H9 (cell line): ENCODE results near the gene TIGD3. TPM values are rescaled to one million over a fixed set of nuclear protein-coding genes. Genes with fewer than 3 reads are reported as not detected.

Source experiments
- DNase-seq: peaks from one replicate; pipeline ENCODE4 v3.0.0-alpha.2; 2017
- H2AFZ ChIP-seq: one replicate; pipeline ENCODE4 v1.6.1; 2013; ENCODE audit warnings: mild to moderate bottlenecking, low read length, control low read depth, moderate library complexity
- H2AK5ac ChIP-seq: 2 replicates; pipeline ENCODE4 v1.6.1; 2013; ENCODE audit warnings: low read length, control low read depth, mixed read lengths; ENCODE audit not compliant: insufficient read length
- H2BK120ac ChIP-seq: one replicate; pipeline ENCODE4 v1.6.1; 2013; ENCODE audit warnings: low read depth, mild to moderate bottlenecking, low read length, control low read depth, inconsistent platforms; ENCODE audit not compliant: poor library complexity, severe bottlenecking
- H2BK12ac ChIP-seq: 2 replicates; pipeline ENCODE4 v1.6.1; 2013; ENCODE audit warnings: low read length, control low read depth, mixed read lengths, low read depth; ENCODE audit not compliant: insufficient read length
- H2BK15ac ChIP-seq: 2 replicates; pipeline ENCODE4 v1.6.1; 2013; ENCODE audit warnings: low read depth, low read length, control low read depth
- H2BK20ac ChIP-seq: one replicate; pipeline ENCODE4 v1.6.1; 2013; ENCODE audit warnings: low read depth, mild to moderate bottlenecking, low read length, control low read depth, inconsistent platforms; ENCODE audit not compliant: poor library complexity, severe bottlenecking
- H2BK5ac ChIP-seq: 2 replicates; pipeline ENCODE4 v1.6.1; 2013; ENCODE audit warnings: low read length, control low read depth, mixed read lengths; ENCODE audit not compliant: insufficient read length
- H3K14ac ChIP-seq: 2 replicates; pipeline ENCODE4 v1.6.1; 2013; ENCODE audit warnings: low read length, control low read depth; ENCODE audit not compliant: insufficient read depth
- H3K18ac ChIP-seq: 2 replicates; pipeline ENCODE4 v1.6.1; 2013; ENCODE audit warnings: low read depth, mild to moderate bottlenecking, mixed read lengths, low read length, control low read depth; ENCODE audit not compliant: insufficient read length
- H3K23ac ChIP-seq: 2 replicates; pipeline ENCODE4 v1.6.1; 2013; ENCODE audit warnings: low read length, control low read depth, mixed read lengths, low read depth; ENCODE audit not compliant: insufficient read length
- H3K23me2 ChIP-seq: 2 replicates; pipeline ENCODE4 v1.6.1; 2013; ENCODE audit warnings: low read depth, mild to moderate bottlenecking, mixed read lengths, low read length, control low read depth; ENCODE audit not compliant: insufficient read length, poor library complexity, severe bottlenecking
- H3K27ac ChIP-seq: 2 replicates; pipeline ENCODE4 v1.5.1; 2013; ENCODE audit warnings: low read length, control low read depth, mixed read lengths, low read depth; ENCODE audit not compliant: insufficient read length
- H3K27me3 ChIP-seq: 2 replicates; pipeline ENCODE4 v1.6.1; 2013; ENCODE audit warnings: low read length, control low read depth, inconsistent platforms; ENCODE audit not compliant: insufficient read depth
- H3K4ac ChIP-seq: 2 replicates; pipeline ENCODE4 v1.6.1; 2013; ENCODE audit warnings: low read depth, mild to moderate bottlenecking, control low read depth, inconsistent platforms, low read length, moderate library complexity
- H3K4me1 ChIP-seq: 2 replicates; pipeline ENCODE4 v1.6.1; 2013; ENCODE audit warnings: low read length, control low read depth, inconsistent platforms; ENCODE audit not compliant: insufficient read depth
- H3K4me2 ChIP-seq: 2 replicates; pipeline ENCODE4 v1.6.1; 2013; ENCODE audit warnings: low read length, control low read depth, mixed read lengths; ENCODE audit not compliant: insufficient read length, insufficient read depth
- H3K56ac ChIP-seq: 2 replicates; pipeline ENCODE4 v1.6.1; 2013; ENCODE audit warnings: low read depth, mild to moderate bottlenecking, mixed read lengths, low read length, control low read depth; ENCODE audit not compliant: insufficient read length
- H3K79me1 ChIP-seq: 2 replicates; pipeline ENCODE4 v1.6.1; 2013; ENCODE audit warnings: low read depth, mild to moderate bottlenecking, moderate library complexity, low read length, control low read depth, inconsistent platforms; ENCODE audit not compliant: insufficient read depth, poor library complexity, severe bottlenecking
- H3K79me2 ChIP-seq: 2 replicates; pipeline ENCODE4 v1.6.1; 2013; ENCODE audit warnings: low read length, control low read depth, inconsistent platforms; ENCODE audit not compliant: insufficient read depth
- H3K9ac ChIP-seq: 2 replicates; pipeline ENCODE4 v1.6.1; 2013; ENCODE audit warnings: low read length, control low read depth, mixed read lengths; ENCODE audit not compliant: insufficient read length; ENCODE audit errors: extremely low read depth
- H3K9me3 ChIP-seq: one replicate; pipeline ENCODE4 v1.6.1; 2013; ENCODE audit warnings: low read depth, low read length, inconsistent platforms; ENCODE audit not compliant: control insufficient read depth
- H3T11ph ChIP-seq: one replicate; pipeline ENCODE4 v1.6.1; 2013; ENCODE audit warnings: mild to moderate bottlenecking, low read length, control low read depth, inconsistent platforms
- H4K20me1 ChIP-seq: one replicate; pipeline ENCODE4 v1.6.1; 2013; ENCODE audit not compliant: control insufficient read depth, insufficient read length, insufficient read depth
- H4K5ac ChIP-seq: 2 replicates; pipeline ENCODE4 v1.6.1; 2013; ENCODE audit warnings: low read depth, mild to moderate bottlenecking, mixed read lengths, low read length, control low read depth; ENCODE audit not compliant: insufficient read length
- H4K8ac ChIP-seq: replicated peaks from 2 replicates; pipeline ENCODE4 v1.6.1; 2013; ENCODE audit warnings: low read length, control low read depth, mixed read lengths, low read depth; ENCODE audit not compliant: insufficient read length
- H4K91ac ChIP-seq: 2 replicates; pipeline ENCODE4 v1.6.1; 2013; ENCODE audit warnings: low read depth, mild to moderate bottlenecking, moderate library complexity, mixed read lengths, low read length, control low read depth; ENCODE audit not compliant: insufficient read length
- H3K27ac Mint-ChIP-seq, 3 experiments: 2 replicates in 2 of 3; 3 replicates in 1 of 3; pipeline ENCODE4 v1.8.0; 2020 to 2021; ENCODE audit warnings: mixed read lengths in 3 of 3, mild to moderate bottlenecking in 1 of 3, moderate library complexity in 1 of 3
- H3K27me3 Mint-ChIP-seq: 2 replicates; pipeline ENCODE4 v1.8.0; 2021; ENCODE audit warnings: low read depth, mild to moderate bottlenecking, moderate library complexity, mixed read lengths
- H3K36me3 Mint-ChIP-seq, 3 experiments: 2 replicates in 2 of 3; 3 replicates in 1 of 3; pipeline ENCODE4 v1.8.0; 2020 to 2021; ENCODE audit warnings: low read depth in 3 of 3, mixed read lengths in 3 of 3; ENCODE audit not compliant: insufficient read depth in 1 of 3
- H3K4me1 Mint-ChIP-seq, 2 experiments: 2 replicates each; pipeline ENCODE4 v1.8.0; 2020; ENCODE audit warnings: mixed read lengths in 2 of 2
- H3K4me3 Mint-ChIP-seq, 2 experiments: 2 replicates in 1 of 2; 3 replicates in 1 of 2; pipeline ENCODE4 v1.8.0; 2020 to 2021; ENCODE audit warnings: mild to moderate bottlenecking in 2 of 2, mixed read lengths in 2 of 2, moderate library complexity in 1 of 2
- H3K9me3 Mint-ChIP-seq, 2 experiments: 2 replicates in 1 of 2; 3 replicates in 1 of 2; pipeline ENCODE4 v1.8.0; 2020; ENCODE audit warnings: mild to moderate bottlenecking in 2 of 2, mixed read lengths in 2 of 2, moderate library complexity in 1 of 2
- WGBS: extraction: QIAGEN DNeasy Blood & Tissue Kit; methylation state at CpG from one replicate; pipeline ENCODE4 v1.1.7; 2013; ENCODE audit warnings: missing lambda C conversion rate, low lambda C conversion rate, mixed read lengths; ENCODE audit not compliant: insufficient read length; ENCODE audit errors: extremely low coverage; 5-methylcytosine and 5-hydroxymethylcytosine counted together
- total RNA-seq: library from RNA; stranded (reverse); gene quantifications from 2 replicates; pipeline ENCODE4 v1.2.1, GENCODE V29; 2021
- TF ChIP-seq, protein P1 (sequence below): fragments of 200-600 bp; sonication (generic); conservative IDR thresholded peaks from 3 replicates; pipeline ENCODE4 v1.8.0; 2021; ENCODE audit warnings: antibody characterized with exemption, mild to moderate bottlenecking

Gene TIGD3
- total RNA-seq, 1 experiment from 2014 or later: 0.66 TPM

DNA sequence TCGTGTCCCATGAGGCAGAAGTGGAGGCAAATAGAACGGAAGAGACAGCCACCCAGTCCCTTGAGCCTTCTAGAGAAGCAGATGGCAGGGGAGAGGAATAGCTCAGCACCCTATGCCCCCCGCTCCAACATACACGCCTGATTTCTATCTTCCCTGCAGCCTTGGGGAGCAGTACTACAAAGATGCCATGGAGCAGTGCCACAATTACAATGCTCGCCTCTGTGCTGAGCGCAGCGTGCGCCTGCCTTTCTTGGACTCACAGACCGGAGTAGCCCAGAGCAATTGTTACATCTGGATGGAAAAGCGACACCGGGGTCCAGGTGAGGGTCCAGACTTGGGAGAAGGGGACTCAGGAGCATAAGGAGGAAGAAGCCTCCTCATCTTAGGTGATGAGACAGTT lies 14.3 kb upstream of the TIGD3 start:
- no peak overlapping the region for H3K23ac ChIP-seq
- no peak overlapping the region for H3K56ac ChIP-seq
- H4K8ac ChIP-seq: no peak overlapping the region
- Mint-ChIP-seq H3K36me3 (peaks cover 26 to 69% (median 64%) of the 10 kb centered on the region in 3 experiments; a peak in 6 of 7 replicates), H3K9me3 (no peaks in the 10 kb centered on the region), H3K4me3 (no peak overlapping the region), H3K4me1 (peaks cover 3 to 5% of the 10 kb centered on the region in 2 experiments), H3K27me3 (no peaks in the 10 kb centered on the region), H3K27ac (no peak overlapping the region)
- WGBS: no CpG with 5 or more reads among the region's 11 CpGs
- H3K79me1 ChIP-seq: peaks cover 5% of the 10 kb centered on the region
- no peak for DNase-seq
- no peak overlapping the region for H2BK20ac ChIP-seq
- no peaks in the 10 kb centered on the region for H3K23me2 ChIP-seq
- no peak overlapping the region for H3K9ac ChIP-seq
- H2BK15ac ChIP-seq: no peak overlapping the region
- TF ChIP-seq, protein P1, sequence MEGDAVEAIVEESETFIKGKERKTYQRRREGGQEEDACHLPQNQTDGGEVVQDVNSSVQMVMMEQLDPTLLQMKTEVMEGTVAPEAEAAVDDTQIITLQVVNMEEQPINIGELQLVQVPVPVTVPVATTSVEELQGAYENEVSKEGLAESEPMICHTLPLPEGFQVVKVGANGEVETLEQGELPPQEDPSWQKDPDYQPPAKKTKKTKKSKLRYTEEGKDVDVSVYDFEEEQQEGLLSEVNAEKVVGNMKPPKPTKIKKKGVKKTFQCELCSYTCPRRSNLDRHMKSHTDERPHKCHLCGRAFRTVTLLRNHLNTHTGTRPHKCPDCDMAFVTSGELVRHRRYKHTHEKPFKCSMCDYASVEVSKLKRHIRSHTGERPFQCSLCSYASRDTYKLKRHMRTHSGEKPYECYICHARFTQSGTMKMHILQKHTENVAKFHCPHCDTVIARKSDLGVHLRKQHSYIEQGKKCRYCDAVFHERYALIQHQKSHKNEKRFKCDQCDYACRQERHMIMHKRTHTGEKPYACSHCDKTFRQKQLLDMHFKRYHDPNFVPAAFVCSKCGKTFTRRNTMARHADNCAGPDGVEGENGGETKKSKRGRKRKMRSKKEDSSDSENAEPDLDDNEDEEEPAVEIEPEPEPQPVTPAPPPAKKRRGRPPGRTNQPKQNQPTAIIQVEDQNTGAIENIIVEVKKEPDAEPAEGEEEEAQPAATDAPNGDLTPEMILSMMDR: no peak
- no peak overlapping the region for H4K91ac ChIP-seq
- H2BK12ac ChIP-seq: no peak overlapping the region
- H3K4me1 ChIP-seq: no peaks in the 10 kb centered on the region
- no peak overlapping the region for H4K5ac ChIP-seq
- no peak overlapping the region for H3K4ac ChIP-seq
- no peak overlapping the region for H2BK120ac ChIP-seq
- H2BK5ac ChIP-seq: no peak overlapping the region
- no peak overlapping the region for H3K27ac ChIP-seq
- H4K20me1 ChIP-seq: no peaks in the 10 kb centered on the region
- no peak overlapping the region for H3K4me2 ChIP-seq
- no peak overlapping the region for H2AK5ac ChIP-seq
- H3K9me3 ChIP-seq: no peaks in the 10 kb centered on the region
- H3K79me2 ChIP-seq: peaks cover 11% of the 10 kb centered on the region; the same call in 1 of the 2 replicates
- no peak overlapping the region for H3K18ac ChIP-seq
- H3T11ph ChIP-seq: no peak overlapping the region
- no peak overlapping the region for H3K14ac ChIP-seq
- H3K27me3 ChIP-seq: no peaks in the 10 kb centered on the region
- no peak overlapping the region for H2AFZ ChIP-seq
